HL-60 (cell line): ENCODE measurements around the gene CINP.
A peak's percentile ranks its signal among the peaks of the same experiment; 100 is the strongest.

Source experiments
- DNase-seq, 2 experiments: peaks; one replicate each; pipeline ENCODE4 v3.0.0-alpha.2; 2010 to 2020; ENCODE audit warnings: low read depth in 1 of 2, low spot score in 1 of 2
- H3K27ac ChIP-seq: fragments of 250-450 bp; sonication (Bioruptor Pico); replicated peaks from 2 replicates; pipeline ENCODE4 v1.5.1; 2020; ENCODE audit warnings: mild to moderate bottlenecking, moderate library complexity
- H3K27me3 ChIP-seq: fragments of 250-450 bp; sonication (Bioruptor Pico); 2 replicates; pipeline ENCODE4 v1.5.1; 2021; ENCODE audit warnings: mild to moderate bottlenecking, moderate library complexity; ENCODE audit not compliant: insufficient read depth, poor library complexity, severe bottlenecking
- H3K4me3 ChIP-seq: replicated peaks from 2 replicates; pipeline ENCODE4 v1.5.1; 2011; ENCODE audit warnings: mild to moderate bottlenecking, control low read depth, low read length; ENCODE audit not compliant: insufficient read depth
- CTCF ChIP-seq: IDR thresholded peaks from one replicate; pipeline ENCODE4 v1.5.1; 2011; ENCODE audit warnings: low read length, control low read depth, inconsistent platforms; ENCODE audit not compliant: insufficient read depth
- GABPA ChIP-seq: IDR thresholded peaks from 2 replicates; pipeline ENCODE4 v1.6.1; 2012; ENCODE audit warnings: low read depth
- POLR2AphosphoS5 ChIP-seq: IDR thresholded peaks from 2 replicates; pipeline ENCODE4 v1.6.1; 2012; ENCODE audit warnings: low read depth
- SPI1 ChIP-seq: IDR thresholded peaks from 2 replicates; pipeline ENCODE4 v1.6.1; 2012; ENCODE audit warnings: low read depth, mild to moderate bottlenecking, borderline replicate concordance
- TF ChIP-seq, protein P1 (sequence below): IDR thresholded peaks from 2 replicates; pipeline ENCODE4 v1.6.1; 2012; ENCODE audit warnings: low read depth; ENCODE audit not compliant: insufficient replicate concordance

CINP gene

DNA sequence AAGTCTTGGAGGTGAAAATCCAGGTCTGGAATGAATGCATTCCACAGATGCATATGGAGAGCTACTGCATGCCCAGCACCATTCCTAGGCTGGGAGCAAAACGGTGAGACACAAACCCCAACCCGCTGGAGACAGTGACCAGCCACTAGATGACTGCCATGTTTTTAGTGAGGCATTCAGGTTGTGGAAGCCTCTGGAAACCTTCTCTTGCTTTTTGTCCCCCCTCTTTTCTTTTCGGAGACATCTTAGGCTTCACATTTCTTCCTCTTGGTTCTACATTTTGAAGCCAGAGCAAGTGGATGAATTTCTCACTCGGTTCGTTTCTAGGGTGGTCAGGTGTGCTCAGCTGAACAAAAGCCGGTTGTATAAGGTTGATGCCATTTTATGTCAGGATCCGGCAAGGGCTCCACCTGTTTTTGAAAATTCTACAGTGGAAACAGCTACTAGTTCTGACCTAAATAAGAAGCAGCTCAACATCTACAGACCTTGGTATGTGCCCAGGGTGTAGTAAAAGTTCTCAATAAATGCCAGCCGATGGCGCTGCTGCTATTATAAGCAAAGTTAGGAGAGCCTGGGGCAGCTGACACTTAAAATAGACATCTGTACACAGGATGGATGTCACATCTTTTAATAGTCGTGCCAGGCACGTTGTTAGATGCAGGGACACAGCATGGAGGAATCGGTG is 45.0 kb downstream of the CINP start:
- DNase-seq, result peak; percentile 58 to 84
- Histone ChIP-seq H3K27ac (peak overlapping the region; percentile 55), H3K27me3 (no peaks in the 10 kb centered on the region), H3K4me3 (peak overlapping the region; percentile 55)
- TF ChIP-seq CTCF (peak; percentile 49), GABPA (no peak)

GRCh38 chr14:102316743-102317563 is 45.7 kb downstream of the CINP start:
- DNase-seq, result peak; percentile 84 to 89
- Histone ChIP-seq H3K4me3 (peak overlapping the region; percentile 66), H3K27ac (peak overlapping the region; percentile 55), H3K27me3 (no peaks in the 10 kb centered on the region)
- no peak; the same call in 1 of the 2 replicates for TF ChIP-seq GABPA
- no peak for TF ChIP-seq POLR2AphosphoS5
- no peak for TF ChIP-seq SPI1
- TF ChIP-seq, protein P1, sequence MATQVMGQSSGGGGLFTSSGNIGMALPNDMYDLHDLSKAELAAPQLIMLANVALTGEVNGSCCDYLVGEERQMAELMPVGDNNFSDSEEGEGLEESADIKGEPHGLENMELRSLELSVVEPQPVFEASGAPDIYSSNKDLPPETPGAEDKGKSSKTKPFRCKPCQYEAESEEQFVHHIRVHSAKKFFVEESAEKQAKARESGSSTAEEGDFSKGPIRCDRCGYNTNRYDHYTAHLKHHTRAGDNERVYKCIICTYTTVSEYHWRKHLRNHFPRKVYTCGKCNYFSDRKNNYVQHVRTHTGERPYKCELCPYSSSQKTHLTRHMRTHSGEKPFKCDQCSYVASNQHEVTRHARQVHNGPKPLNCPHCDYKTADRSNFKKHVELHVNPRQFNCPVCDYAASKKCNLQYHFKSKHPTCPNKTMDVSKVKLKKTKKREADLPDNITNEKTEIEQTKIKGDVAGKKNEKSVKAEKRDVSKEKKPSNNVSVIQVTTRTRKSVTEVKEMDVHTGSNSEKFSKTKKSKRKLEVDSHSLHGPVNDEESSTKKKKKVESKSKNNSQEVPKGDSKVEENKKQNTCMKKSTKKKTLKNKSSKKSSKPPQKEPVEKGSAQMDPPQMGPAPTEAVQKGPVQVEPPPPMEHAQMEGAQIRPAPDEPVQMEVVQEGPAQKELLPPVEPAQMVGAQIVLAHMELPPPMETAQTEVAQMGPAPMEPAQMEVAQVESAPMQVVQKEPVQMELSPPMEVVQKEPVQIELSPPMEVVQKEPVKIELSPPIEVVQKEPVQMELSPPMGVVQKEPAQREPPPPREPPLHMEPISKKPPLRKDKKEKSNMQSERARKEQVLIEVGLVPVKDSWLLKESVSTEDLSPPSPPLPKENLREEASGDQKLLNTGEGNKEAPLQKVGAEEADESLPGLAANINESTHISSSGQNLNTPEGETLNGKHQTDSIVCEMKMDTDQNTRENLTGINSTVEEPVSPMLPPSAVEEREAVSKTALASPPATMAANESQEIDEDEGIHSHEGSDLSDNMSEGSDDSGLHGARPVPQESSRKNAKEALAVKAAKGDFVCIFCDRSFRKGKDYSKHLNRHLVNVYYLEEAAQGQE, result no peak
- peak; percentile 27 for TF ChIP-seq CTCF

DNA sequence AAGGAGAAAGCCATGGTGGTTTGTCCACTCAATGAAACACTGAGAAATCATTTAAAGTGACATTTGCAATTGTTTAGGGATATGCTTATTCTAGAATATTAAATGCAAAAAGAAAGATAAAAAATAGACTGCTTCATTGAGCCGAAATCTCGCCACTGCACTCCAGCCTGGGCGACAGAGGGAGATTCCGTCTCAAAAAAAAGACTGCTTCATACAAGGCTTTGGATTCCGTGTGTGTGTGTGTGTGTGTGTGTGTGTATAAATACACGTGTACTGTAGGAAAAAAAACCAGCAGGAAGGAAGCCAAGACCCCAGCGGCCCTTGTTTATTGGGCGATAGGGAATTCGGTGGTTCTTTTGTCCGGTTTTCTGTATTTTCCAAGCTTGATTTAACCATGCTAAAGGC is 46.4 kb downstream of the CINP start:
- Histone ChIP-seq H3K4me3 (peak overlapping the region; percentile 66), H3K27me3 (no peaks in the 10 kb centered on the region), H3K27ac (peak overlapping the region; percentile 29)
- TF ChIP-seq CTCF (no peak), GABPA (0 out of 2 replicates have a peak, but pooled peaks have one; percentile 4)
- TF ChIP-seq, protein P1, result no peak
- DNase-seq, result peak in 1 of 2 experiments; percentile 48

GRCh38 chr14:102315121-102315520 is 47.6 kb downstream of the CINP start:
- DNase-seq, result no peak
- Histone ChIP-seq H3K4me3 (no peak overlapping the region), H3K27ac (no peak overlapping the region), H3K27me3 (no peaks in the 10 kb centered on the region)
- TF ChIP-seq, protein P1, result no peak
- TF ChIP-seq POLR2AphosphoS5 (no peak), SPI1 (no peak), GABPA (no peak), CTCF (no peak)
